Pancreas (tissue), 10 donors: ENCODE measurements around the gene NPR1. TPM values are rescaled to one million over a fixed set of nuclear protein-coding genes. Genes with fewer than 3 reads are reported as not detected.

ENCODE experiments used
- ATAC-seq, 4 donors: fragments of 200-7000 bp; cut with Tn5 transposase; one replicate each; pipeline versions ENCODE4 v1.8.0 to v1.9.1; 2020; ENCODE audit warnings: mild to moderate bottlenecking in 4 of 4, moderate library complexity in 4 of 4
- DNase-seq, 6 donors: peaks; one replicate each; pipeline ENCODE4 v3.0.0-alpha.2; 2020
- FAIRE-seq: peaks from 2 replicates; lab custom pipeline; 2012; peaks lifted over from hg19 to GRCh38; lab: Jason Lieb, UNC
- H3K27ac ChIP-seq, 4 donors: fragments of 200-600 bp; sonication (generic); 1 replicate in 3 of 4; 2 replicates in 1 of 4; pipeline versions ENCODE4 v1.5.0 to v1.8.0; 2020
- H3K27me3 ChIP-seq, 4 donors: fragments of 200-600 bp; one replicate each; pipeline ENCODE4 v1.8.0; 2021
- H3K36me3 ChIP-seq, 3 donors: fragments of 200-600 bp; sonication (generic) in 1 of 3; one replicate each; pipeline versions ENCODE4 v1.5.0 to v1.8.0; 2020 to 2021
- H3K4me1 ChIP-seq, 3 donors: fragments of 200-600 bp; one replicate each; pipeline ENCODE4 v1.8.0; 2021
- H3K4me3 ChIP-seq, 4 donors: fragments of 200-600 bp; sonication (generic) in 2 of 4; one replicate each; pipeline versions ENCODE4 v1.5.0 to v1.8.0; 2020 to 2021
- H3K9me3 ChIP-seq, 4 donors: fragments of 200-600 bp; one replicate each; pipeline ENCODE4 v1.8.0; 2021
- CTCF ChIP-seq, 4 donors: fragments of 200-600 bp; sonication (generic) in 3 of 4; IDR thresholded peaks; one replicate each; pipeline versions ENCODE4 v1.5.0 to v1.8.0; 2021; ENCODE audit warnings: antibody characterized with exemption in 4 of 4
- WGBS, 2 donors: extraction: QIAGEN DNeasy Blood & Tissue Kit; methylation state at CpG; one replicate each; pipeline ENCODE4 v1.1.7; 2013; 5-methylcytosine and 5-hydroxymethylcytosine counted together
- intact Hi-C, 3 donors: fragments of 100-400 bp; cut with DNase I; formaldehyde crosslinking; loops; one replicate each; pipeline versions ENCODE4 v1.11.1 to v1.14.2; 2022
- polyA plus RNA-seq, 2 donors: library from polyadenylated mRNA; stranded (reverse); fragments of 200-250 nt; gene quantifications; one replicate each; pipeline ENCODE4 v1.2.3, GENCODE V29; 2013
- total RNA-seq, 6 donors: library from RNA; stranded (reverse); fragmentation: NEBNext Ultra II Directional in 4 of 6; extraction: Animal tissue kit (Norgen Biotek cat#: 25700) in 4 of 6; gene quantifications; one replicate each; pipeline versions ENCODE4 v1.2.1 to v1.2.4, GENCODE V29; 2021 to 2023
- donor health status: healthy with polysubstance abuse.
- donor health status: DM: no; HTN: no; CAD: no; lungs with moderate emphysema.
- donor health status: DM: no; HTN: no; CAD: no.
- donor health status: control.
- donor health status: control.
- donor health status: Bipolar disorder and iron deficiency.
- donor health status: DM: yes; HTN: yes; CAD: no.
- donor health status: DM: no; HTN: no; CAD: no.
- donor health status: DM: no; HTN: no; CAD: no.
- donor health status: DM: yes; HTN: yes; CAD: no.

The NPR1 gene
- total and polyA plus RNA-seq, 8 donors, result 1.6 to 11.8 (median 4.6) TPM

GRCh38 chr1:153677718-153678518 is 570 bp upstream of the NPR1 start:
- ATAC-seq (peak; percentile 61 to 87 (median 82)), DNase-seq (peak in 3 of 6 donors; percentile 32 to 62 (median 51)), FAIRE-seq (no peak)
- no peak overlapping the region for H3K27ac ChIP-seq
- TF ChIP-seq CTCF (IDR thresholded peaks at IDR 0.05), result peak; percentile 64 to 88 (median 79)
- no peaks in the 10 kb centered on the region for H3K27me3 ChIP-seq
- intact Hi-C loops, result loop anchor here in 1 of 3 donors (2.0 kb wide), 1 partner anchor 71 kb away; no protein-coding TSS in a partner anchor
- peaks cover 0 to 11% (median 5%) of the 10 kb centered on the region in 3 donors for H3K4me1 ChIP-seq
- H3K9me3 ChIP-seq, result no peaks in the 10 kb centered on the region
- 4% methylated on average over 29 of the region's 29 CpGs for WGBS, 2 donors
- H3K4me3 ChIP-seq, result peak overlapping the region in 3 of 4 donors; percentile 6 to 56 (median 36)
- H3K36me3 ChIP-seq, result no peaks in the 10 kb centered on the region

GRCh38 chr1:153679337-153680119 is 1.0 kb downstream of the NPR1 start:
- peak in 3 of 6 donors; percentile 21 to 71 (median 68) for DNase-seq
- H3K4me1 ChIP-seq, result peaks cover 0 to 11% (median 5%) of the 10 kb centered on the region in 3 donors
- peak in 1 of 4 donors; percentile 12 for TF ChIP-seq CTCF (IDR thresholded peaks at IDR 0.05)
- H3K4me3 ChIP-seq, result peak overlapping the region; percentile 6 to 56 (median 31)
- WGBS, 2 donors, result 7 to 10% methylated on average over 66 to 73 of the region's 73 CpGs
- peak; percentile 31 to 61 (median 34) for ATAC-seq
- intact Hi-C loops, result loop anchor here in 2 of 3 donors (2.0 to 5.0 kb wide), 2 partner anchors 63 to 69 kb away; no protein-coding TSS in a partner anchor
- no peaks in the 10 kb centered on the region for H3K9me3 ChIP-seq
- H3K27me3 ChIP-seq, result no peaks in the 10 kb centered on the region
- no peak overlapping the region for H3K27ac ChIP-seq
- no peak for FAIRE-seq
- no peaks in the 10 kb centered on the region for H3K36me3 ChIP-seq

GRCh38 chr1:153680120-153680403 is 1.6 kb downstream of the NPR1 start:
- no peak for TF ChIP-seq CTCF (IDR thresholded peaks at IDR 0.05)
- no peaks in the 10 kb centered on the region for H3K27me3 ChIP-seq
- WGBS, 2 donors, result 50 to 58% methylated on average over 10 of the region's 10 CpGs
- no peaks in the 10 kb centered on the region for H3K9me3 ChIP-seq
- no peak for FAIRE-seq
- no peak overlapping the region for H3K4me3 ChIP-seq
- ATAC-seq, result no peak
- H3K36me3 ChIP-seq, result no peaks in the 10 kb centered on the region
- intact Hi-C loops, result loop anchor here in 1 of 3 donors (5.0 kb wide), 1 partner anchor 62 kb away; no protein-coding TSS in a partner anchor
- no peak overlapping the region for H3K27ac ChIP-seq
- DNase-seq, result no peak
- peaks cover 0 to 11% (median 5%) of the 10 kb centered on the region in 3 donors for H3K4me1 ChIP-seq

- Histone ChIP-seq H3K4me3 (no peak overlapping the region), H3K9me3 (no peaks in the 10 kb centered on the region), H3K27ac (no peak overlapping the region), H3K36me3 (no peaks in the 10 kb centered on the region), H3K27me3 (no peaks in the 10 kb centered on the region), H3K4me1 (peaks cover 0 to 11% (median 5%) of the 10 kb centered on the region in 3 donors)
- FAIRE-seq (no peak), ATAC-seq (no peak), DNase-seq (no peak)
- no peak for TF ChIP-seq CTCF (IDR thresholded peaks at IDR 0.05)
- intact Hi-C loops, result loop anchor here in 1 of 3 donors (5.0 kb wide), 1 partner anchor 60 kb away; no protein-coding TSS in a partner anchor
- WGBS, 2 donors, result 83 to 87% methylated on average over 7 of the region's 7 CpGs
These were observed 4.2 kb downstream of the NPR1 start for GRCh38 chr1:153682730-153683129.
